ENCODE results near the gene NLRX1. TPM values are rescaled to one million over a fixed set of nuclear protein-coding genes. Genes with fewer than 3 reads are reported as not detected.
A peak's percentile ranks its signal among the peaks of the same experiment; 100 is the strongest.

Gene NLRX1
- total RNA-seq, 1 donor from 2014 or later: 10.6 TPM

- H3K27me3 ChIP-seq (ENCODE audit: control insufficient read depth, insufficient read depth, low read length): no peaks in the 10 kb centered on the region
- H3K4me3 ChIP-seq (ENCODE audit: low read depth, low read length): no peak overlapping the region
- no peak for TF ChIP-seq CTCF (IDR thresholded peaks at IDR 0.05; ENCODE audit: insufficient read depth, low read length, poor library complexity, severe bottlenecking)
- no peak for DNase-seq (ENCODE audit: low read depth)
- H3K36me3 ChIP-seq (ENCODE audit: control insufficient read depth, insufficient read depth, low read length): no peaks in the 10 kb centered on the region
Measured at GRCh38 chr11:119192111-119192510, 23.6 kb downstream of the NLRX1 start.

GRCh38 chr11:119193001-119193400, 24.5 kb downstream of the NLRX1 start:
- H3K36me3 ChIP-seq (ENCODE audit: control insufficient read depth, insufficient read depth, low read length): no peaks in the 10 kb centered on the region
- H3K27me3 ChIP-seq (ENCODE audit: control insufficient read depth, insufficient read depth, low read length): no peaks in the 10 kb centered on the region
- no peak overlapping the region for H3K4me3 ChIP-seq (ENCODE audit: low read depth, low read length)
- DNase-seq (ENCODE audit: low read depth): no peak
- no peak for TF ChIP-seq CTCF (IDR thresholded peaks at IDR 0.05; ENCODE audit: insufficient read depth, low read length, poor library complexity, severe bottlenecking)

- DNase-seq (ENCODE audit: low read depth): no peak
- H3K27me3 ChIP-seq (ENCODE audit: control insufficient read depth, insufficient read depth, low read length): no peaks in the 10 kb centered on the region
- no peaks in the 10 kb centered on the region for H3K36me3 ChIP-seq (ENCODE audit: control insufficient read depth, insufficient read depth, low read length)
- no peak overlapping the region for H3K4me3 ChIP-seq (ENCODE audit: low read depth, low read length)
- no peak for TF ChIP-seq CTCF (IDR thresholded peaks at IDR 0.05; ENCODE audit: insufficient read depth, low read length, poor library complexity, severe bottlenecking)
Measured at GRCh38 chr11:119193626-119194025, 25.1 kb downstream of the NLRX1 start.

GRCh38 chr11:119194811-119195440, 26.4 kb downstream of the NLRX1 start:
- DNase-seq (ENCODE audit: low read depth): no peak
- Histone ChIP-seq H3K36me3 (ENCODE audit: control insufficient read depth, insufficient read depth, low read length) (no peaks in the 10 kb centered on the region), H3K4me3 (ENCODE audit: low read depth, low read length) (no peak overlapping the region), H3K27me3 (ENCODE audit: control insufficient read depth, insufficient read depth, low read length) (no peaks in the 10 kb centered on the region)
- no peak for TF ChIP-seq CTCF (IDR thresholded peaks at IDR 0.05; ENCODE audit: insufficient read depth, low read length, poor library complexity, severe bottlenecking)

GRCh38 chr11:119195680-119196079, 27.2 kb downstream of the NLRX1 start:
- no peak for TF ChIP-seq CTCF (IDR thresholded peaks at IDR 0.05; ENCODE audit: insufficient read depth, low read length, poor library complexity, severe bottlenecking)
- Histone ChIP-seq H3K4me3 (ENCODE audit: low read depth, low read length) (no peak overlapping the region), H3K27me3 (ENCODE audit: control insufficient read depth, insufficient read depth, low read length) (no peaks in the 10 kb centered on the region), H3K36me3 (ENCODE audit: control insufficient read depth, insufficient read depth, low read length) (no peaks in the 10 kb centered on the region)
- no peak for DNase-seq (ENCODE audit: low read depth)

- H3K36me3 ChIP-seq (ENCODE audit: control insufficient read depth, insufficient read depth, low read length): no peaks in the 10 kb centered on the region
Measured at GRCh38 chr11:119196833-119197483, 28.4 kb downstream of the NLRX1 start.

More at GRCh38 chr11:119196833-119197483, 28.4 kb downstream of the NLRX1 start:
- H3K27me3 ChIP-seq (ENCODE audit: control insufficient read depth, insufficient read depth, low read length): no peaks in the 10 kb centered on the region
- peak; percentile 82 for TF ChIP-seq CTCF (IDR thresholded peaks at IDR 0.05; ENCODE audit: insufficient read depth, low read length, poor library complexity, severe bottlenecking)
- H3K4me3 ChIP-seq (ENCODE audit: low read depth, low read length): no peak overlapping the region
- DNase-seq (ENCODE audit: low read depth): peak; percentile 56
